NAMALWA (cell line): ENCODE data around the gene SLC22A1.
"Not testable (repeated sequence)": the region's sequence is repeated elsewhere in the genome, so short reads cannot be mapped to it uniquely, and the experiment has no call there.

Experiments used
- DNase-seq: peaks from one replicate; pipeline ENCODE4 v3.0.0-alpha.2; 2015; ENCODE audit warnings: low spot score

The SLC22A1 gene

DNA sequence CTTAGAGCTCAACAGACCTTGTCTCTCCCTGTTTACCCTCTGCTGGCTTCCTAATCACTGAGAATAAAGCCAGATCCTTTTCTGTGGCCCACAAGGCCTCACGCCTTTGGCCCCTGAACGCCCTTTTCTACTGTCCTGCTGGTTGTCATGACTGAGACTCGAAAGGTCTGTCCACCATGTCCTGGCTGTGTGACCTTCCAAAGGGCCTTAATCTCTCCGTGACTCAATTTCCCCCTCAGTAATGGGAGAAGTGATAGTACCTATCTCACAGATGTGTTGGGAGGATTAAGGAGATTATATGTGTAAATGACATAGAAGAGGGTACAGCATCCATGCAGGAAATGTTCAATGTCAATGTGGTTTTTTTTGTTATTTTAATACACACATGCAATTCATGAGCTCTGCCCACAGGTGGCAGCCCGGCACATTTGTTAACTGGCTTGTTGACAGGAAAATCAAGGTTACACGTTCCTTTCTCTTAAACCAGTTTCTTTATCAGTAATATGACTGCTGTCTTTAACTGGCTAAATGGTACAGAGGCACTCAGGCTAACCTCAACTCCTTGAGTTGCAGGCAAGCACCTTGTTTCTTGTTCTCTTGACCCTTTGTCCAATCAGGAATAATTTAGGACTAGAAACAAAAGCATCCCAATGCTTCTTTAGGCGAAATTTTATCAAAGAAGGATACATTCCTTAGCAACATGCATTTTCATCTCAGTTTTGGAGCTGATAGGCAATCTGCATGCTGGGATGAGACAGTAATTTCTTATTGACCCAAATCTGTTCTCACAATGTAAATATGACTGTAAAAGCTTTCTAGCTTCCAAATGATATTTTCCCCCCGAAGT, 16.6 kb downstream of the SLC22A1 start:
- peak; percentile 69 for DNase-seq

DNA sequence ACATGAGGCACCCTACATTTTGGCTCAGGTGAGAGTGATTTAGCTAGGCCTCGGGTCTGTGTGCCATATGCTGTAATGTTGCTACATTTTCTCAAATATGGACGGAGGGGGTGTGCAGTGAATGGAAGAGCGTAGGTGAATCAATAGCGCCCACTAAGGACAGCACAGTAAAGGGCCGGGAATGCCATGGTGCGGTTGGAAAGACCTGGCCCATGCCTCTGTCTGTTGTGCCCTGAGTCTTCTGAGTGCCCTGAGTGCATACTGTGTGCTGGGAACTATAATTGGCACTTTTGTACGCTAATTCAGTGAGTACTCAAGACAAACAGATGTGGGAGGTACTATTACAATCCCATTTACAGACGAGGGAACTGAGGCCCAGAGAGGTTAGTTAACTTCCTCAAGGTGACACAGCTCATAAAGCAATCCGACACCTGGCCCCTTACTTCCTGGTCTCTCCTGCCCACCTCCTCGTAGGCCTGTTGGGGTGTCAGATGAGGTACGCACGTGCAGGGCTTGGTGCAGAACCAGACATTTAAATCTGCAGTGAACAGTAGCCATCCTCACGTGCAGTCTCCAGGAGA, 17.3 kb downstream of the SLC22A1 start:
- no peak for DNase-seq

DNA sequence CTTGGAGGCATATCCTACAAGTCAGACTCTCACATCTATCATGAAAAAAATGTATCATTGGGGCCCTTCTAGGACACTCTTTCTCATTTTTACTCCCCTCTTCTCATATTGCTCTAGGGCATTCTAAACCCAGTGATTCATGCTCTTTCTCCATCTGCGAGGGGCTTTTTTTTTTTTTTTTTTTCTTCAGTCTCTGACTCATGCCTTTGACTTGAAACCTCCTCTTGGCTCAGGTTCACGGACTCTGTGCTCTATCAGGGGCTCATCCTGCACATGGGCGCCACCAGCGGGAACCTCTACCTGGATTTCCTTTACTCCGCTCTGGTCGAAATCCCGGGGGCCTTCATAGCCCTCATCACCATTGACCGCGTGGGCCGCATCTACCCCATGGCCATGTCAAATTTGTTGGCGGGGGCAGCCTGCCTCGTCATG, 17.8 kb downstream of the SLC22A1 start:
- DNase-seq = no peak

DNA sequence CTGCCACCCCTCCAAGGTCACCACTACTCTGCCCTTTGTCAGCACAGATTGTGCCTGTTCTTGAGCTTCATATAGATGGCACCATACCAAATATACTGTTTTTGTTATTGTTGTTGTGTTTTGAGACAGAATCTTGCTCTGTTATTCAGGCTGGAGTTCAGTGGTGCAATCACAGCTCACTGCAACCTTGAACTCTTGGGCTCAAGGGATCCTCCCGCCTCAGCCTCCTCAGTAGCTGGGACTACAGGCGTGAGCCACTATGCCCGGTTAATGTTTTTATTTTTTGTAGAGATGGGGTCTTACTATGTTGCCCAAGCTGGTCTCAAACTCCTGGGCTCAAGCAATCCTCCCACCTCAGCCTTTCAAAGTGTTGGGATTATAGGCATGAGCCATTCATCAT, 18.9 kb downstream of the SLC22A1 start:
- DNase-seq = not testable (repeated sequence)

DNA sequence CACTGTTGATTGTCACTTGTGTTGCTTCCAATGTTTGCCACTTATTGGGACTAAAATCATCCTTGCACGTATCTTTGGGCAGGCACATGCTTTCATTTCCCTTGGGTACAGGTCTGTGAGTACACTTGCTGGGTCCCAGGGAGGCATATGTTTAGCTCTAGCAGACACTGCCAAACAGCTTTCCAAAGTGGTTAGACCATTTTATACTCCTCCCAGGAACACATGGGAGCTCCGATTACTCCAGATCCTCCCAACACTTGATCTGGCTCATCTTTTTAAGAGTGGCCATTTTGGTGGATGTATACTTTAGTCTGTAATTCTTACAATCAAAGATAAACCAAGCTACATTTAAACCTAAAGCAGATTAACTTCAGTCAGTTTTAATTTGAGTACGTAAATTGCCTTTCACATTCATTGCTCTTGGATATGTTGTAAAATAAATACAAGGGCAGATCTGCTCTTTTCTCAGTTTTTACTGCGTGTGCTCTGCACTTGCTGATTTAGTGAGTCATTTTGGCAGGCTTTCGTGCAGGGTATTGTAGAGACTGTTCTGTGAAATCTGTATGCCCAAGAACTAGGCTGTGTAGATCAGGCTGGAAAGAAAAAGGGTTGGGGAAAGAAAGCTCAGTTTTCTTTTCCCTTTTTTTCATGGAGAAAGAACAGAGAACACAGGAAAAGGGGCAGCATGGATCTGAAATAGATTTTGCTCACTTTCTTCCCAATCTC, 19.5 kb downstream of the SLC22A1 start:
- DNase-seq = no peak

DNA sequence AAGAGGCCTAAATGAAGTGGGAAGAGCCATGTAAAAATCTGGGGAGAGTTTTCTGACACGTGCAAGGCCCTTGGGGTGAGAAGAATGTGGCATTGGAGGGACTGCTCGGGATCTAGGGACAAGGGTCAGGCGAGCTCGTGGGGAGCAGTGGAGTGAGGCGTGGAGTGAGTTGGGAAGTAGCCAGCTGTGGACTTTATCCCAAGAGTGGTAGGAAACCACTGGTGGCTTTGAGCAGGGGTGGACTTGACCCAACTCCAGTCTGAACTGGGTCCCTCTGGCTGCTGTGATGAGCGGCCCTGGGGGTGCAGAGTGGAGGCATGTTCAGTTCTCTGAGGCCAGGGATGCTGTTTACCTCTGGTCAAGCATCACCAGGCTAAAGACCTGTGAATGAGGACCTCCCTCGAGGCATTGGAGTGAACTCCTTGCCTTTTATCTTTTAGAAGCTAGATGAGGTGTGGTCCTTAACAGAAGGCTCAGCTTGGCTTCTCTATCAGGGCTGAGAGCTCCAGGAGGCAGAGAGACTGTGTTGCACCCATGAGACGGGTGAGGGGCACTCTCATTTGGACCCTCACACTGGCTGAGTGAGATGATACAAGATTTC, 20.6 kb downstream of the SLC22A1 start:
- DNase-seq = no peak

DNA sequence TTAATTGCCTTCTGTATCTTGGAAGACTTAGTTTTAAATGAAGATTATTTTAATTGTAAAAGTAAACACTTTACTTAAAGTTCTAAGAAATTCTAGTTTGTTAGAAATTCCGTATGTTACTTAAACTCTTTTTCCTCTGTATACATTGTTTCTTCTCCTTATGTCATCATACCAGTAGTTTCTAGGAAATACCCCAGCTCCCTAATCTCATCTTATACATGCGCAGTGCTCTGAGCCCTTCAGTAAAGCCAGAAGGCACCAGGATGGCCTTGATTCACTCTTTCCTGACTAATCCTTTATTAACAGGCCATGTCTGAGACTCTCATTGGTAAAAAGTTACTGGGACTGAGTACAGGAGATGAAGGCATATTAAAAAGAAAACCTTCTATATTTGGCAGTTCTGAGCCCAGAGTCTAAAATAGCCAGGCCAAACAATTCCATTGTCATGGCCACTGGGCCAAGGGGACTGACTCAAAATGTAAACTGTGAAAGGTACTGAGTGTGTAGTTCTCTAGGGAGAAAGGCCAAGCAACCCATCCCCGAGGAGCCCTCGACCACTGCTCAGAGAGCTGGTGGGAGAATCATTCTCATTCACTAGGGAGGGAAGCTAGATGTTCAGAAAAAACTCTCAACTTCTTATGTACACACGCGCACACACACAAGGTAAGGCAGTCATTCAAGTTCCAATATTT, 25.0 kb downstream of the SLC22A1 start:
- DNase-seq = no peak

DNA sequence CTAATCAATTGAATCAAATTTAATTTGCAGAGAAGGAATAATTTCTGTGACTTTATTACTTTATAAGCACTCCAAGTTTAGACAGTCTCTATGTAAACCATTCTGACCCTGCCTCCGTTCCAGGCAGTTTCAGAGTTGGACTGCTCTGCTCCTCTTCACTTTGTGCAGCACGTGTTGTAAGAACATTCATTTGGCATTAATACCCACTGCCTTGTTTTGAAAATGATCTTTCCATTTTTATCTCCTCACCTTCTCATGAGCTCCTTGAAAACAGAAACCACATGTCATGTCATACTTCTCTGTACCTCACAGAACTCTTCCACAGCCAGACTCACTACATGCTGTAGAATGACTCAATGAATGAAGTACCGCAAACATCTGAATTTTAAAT, 25.5 kb downstream of the SLC22A1 start:
- no peak for DNase-seq

DNA sequence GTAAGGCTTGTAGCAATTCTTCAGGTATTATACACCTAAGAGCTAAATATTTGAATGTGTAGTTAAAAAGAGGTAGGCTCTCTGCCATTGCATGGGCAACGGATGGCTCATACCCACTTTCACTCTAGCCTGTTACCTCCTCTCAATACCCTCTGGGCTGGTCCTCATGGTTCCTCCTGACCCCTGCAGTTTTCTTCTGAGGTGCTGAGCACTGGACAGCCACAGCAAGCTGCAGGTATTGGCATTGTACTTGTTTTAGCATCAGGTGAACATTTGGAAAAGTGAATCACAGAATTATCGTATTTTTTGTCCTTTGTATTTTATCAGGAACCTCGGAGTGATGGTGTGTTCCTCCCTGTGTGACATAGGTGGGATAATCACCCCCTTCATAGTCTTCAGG, 32.9 kb downstream of the SLC22A1 start:
- DNase-seq = no peak

DNA sequence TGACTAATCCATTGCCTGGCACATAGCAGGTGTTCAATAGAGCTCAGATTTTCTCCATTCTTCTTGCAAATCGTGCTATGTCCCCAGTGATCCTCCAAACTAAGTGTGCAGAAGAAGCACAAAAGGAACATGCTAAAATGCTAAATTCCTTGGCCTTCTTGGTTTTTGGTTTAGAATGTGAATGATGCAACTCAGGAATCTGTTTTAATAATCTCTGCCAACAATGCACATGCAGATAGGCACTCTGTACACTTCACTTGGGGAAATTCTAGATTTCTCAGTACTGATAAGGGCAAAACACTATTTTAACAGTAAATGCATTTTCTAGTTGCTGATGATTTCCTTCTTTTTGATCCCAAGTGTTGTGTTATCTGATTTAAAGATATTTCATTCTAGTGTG, 35.2 kb downstream of the SLC22A1 start:
- DNase-seq = no peak

DNA sequence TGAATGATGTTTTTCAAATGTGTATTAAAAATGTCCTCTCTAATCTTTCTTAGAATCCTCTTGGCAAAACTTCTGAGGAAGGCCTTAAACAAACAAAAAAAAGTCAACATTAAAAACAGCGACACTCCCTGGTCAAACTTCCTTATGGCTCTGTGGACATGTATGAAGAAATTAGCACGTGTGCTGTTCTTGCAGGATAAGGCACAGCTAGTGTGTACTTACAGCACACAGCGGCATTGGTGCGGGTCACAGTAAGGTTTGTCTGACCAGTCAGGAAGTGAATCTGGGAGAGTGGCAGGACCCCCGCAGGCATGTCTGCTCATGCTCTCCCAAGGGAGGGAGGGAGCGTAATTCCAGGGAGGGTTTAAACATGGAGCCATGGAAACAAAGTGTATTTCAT, 38.8 kb downstream of the SLC22A1 start:
- no peak for DNase-seq

DNA sequence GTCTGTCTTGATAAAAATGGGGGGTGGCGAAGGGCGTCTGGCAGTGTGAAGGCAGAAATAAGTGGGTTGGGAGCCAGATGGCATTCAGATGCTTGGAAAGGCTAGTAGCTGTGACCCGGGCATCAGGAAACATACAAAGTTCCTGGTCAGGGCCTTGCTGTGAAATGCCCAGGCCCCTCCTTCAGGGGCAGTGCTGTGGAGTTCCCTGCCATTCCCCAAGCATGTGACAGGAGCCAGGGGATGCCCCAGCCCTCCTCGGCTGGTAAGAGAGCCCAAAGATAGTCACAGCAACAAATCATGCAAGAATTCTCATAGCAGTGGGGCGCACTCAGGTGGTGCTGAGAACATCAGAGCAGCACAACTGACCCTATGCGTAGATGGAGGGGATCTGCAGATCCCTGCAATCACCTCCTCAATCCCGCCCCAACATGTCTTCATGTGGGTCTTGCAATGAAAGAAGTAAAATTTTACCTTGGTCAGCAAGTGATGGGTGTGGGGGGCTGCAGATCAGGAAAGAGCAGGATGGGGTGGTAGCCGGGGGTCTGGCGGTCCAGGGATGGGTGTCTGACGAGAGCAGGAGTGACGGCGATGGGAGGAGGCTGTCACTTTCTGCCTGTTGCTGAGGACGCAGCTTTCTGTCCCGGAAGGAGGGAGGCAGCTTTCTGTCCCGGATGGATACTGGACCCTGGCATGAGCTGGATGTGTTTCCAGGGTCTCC, 39.5 kb downstream of the SLC22A1 start:
- DNase-seq = no peak

DNA sequence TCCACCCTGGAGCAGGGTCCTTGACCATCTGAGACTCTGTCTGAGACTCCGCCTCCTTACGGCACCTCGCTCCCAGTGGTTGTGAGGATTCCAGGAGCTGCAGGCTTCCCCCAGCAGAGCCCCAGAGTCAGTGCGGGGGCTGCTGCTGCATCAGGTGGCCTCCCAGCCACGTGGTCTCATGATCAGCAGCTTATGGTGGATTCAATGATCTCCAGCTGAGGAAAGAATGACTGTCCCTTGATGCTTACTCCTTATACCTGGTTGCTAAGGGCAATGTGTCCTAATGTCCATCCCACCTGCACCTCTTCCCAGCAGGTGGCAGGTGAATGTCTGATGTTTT, 40.0 kb downstream of the SLC22A1 start:
- no peak for DNase-seq

DNA sequence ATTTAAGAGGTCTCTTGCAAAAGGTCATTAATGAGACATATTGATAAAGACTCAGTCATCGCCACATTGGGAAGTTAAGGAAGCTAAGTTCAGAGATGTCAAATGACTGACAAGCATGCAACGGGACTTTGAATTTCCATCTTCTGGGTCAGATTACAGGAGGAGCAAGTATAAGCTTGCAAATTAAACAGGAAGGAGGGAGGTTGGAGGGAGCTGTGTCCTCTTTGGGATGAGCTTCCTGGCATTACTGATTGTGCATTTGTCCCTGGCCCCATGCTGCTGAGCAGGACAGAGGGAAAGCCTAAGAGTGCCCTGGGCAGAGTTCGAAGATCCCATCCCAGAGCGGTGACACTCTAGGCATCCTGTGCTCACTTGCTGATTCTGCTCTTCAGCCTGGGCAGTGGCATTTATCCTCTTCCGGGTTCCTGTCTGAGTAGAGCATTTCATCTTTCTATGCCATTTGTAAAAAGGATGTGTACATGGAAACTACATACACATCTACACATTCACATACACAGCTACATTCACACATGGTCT, 40.5 kb downstream of the SLC22A1 start:
- no peak for DNase-seq

DNA sequence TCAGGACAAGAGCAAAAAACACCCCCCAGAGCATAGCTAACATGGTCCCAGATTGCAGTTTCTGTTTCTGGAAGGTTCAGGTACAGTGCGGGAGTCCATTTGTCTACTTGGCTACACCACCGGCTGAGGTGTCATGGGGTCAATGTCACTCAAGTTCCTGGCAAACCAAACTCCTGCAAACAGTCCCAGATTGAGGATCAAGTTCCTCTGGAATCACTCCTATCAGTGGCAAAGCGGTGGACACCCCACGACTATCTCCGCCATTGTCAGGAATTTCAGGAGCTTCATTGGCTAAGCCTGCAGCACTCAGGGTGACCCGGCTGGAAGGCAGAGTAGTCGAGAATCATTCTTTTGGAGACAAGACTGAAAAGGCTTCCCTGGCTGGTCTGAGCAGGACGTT, 41.8 kb downstream of the SLC22A1 start:
- no peak for DNase-seq

DNA sequence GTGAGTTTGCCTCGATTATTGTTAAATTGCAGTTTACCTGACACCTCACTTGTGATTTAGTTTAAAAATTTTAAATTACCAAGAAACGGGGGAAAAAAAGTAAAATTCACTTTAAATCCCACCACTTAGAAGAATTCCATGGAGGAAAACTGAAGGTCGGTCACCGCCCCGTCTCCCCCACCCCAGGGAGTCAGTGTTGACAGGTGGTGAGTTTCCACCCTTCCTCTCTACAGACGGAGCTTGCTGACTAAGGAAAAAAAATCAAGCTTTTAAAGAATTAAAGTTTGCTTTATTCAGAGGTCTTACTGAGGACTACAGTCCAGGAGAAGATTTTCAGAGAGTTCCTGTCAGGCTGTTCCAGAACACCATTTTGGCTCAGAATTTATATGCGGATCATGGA, 42.3 kb downstream of the SLC22A1 start:
- DNase-seq = no peak

DNA sequence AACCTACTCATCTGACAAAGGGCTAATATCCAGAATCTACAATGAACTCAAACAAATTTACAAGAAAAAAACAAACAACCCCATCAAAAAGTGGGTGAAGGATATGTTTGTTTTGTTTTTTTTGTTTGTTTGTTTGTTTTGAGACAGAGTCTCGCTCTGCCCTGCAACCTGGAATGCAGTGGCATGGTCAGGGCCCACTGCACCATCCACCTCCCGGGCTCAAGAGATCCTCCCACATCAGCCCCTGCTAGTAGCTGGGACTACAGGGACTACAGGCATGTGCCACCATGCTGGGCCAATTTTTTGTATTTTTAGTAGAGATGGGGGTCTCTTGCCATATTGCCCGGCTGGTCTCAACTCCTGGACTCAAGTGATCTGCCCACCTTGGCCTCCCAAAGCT, 44.3 kb downstream of the SLC22A1 start:
- not testable (repeated sequence) for DNase-seq

DNA sequence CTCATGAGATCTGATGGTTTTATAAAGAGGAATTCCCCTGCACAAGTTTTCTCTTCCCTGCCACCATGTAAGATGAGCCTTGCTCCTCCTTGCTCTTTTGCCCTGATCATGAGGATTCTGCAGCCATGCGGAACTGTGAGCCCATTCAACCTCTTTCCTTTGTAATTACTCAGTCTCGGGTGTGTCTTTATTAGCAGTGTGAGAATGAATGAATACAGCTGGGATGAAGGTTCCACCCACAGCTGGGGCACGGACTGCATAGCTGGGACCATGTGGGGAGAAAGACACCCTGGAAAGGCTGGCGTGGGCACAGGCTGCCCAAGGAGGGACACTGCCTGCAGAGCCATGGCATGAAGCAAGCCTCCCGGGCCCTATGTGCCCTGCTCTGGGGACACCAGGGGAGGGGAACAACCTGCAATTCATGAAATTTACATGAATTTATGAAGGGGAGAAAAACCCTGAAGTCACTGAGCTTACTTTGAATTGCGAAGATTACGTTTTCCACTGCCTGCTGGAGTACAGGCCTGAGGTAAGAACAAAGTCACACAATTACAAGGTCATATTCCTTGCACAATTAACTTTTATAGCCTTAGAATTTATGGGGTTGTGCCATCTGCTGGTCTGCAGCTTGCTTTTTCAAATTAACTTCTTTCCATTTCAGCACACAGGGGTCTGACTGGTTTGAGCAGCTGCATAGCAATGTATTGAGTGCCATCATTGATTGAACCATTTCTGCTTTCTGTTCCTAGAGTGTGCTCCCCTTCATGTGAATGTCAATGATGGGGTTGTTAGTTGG, 46.2 kb downstream of the SLC22A1 start:
- DNase-seq = no peak

DNA sequence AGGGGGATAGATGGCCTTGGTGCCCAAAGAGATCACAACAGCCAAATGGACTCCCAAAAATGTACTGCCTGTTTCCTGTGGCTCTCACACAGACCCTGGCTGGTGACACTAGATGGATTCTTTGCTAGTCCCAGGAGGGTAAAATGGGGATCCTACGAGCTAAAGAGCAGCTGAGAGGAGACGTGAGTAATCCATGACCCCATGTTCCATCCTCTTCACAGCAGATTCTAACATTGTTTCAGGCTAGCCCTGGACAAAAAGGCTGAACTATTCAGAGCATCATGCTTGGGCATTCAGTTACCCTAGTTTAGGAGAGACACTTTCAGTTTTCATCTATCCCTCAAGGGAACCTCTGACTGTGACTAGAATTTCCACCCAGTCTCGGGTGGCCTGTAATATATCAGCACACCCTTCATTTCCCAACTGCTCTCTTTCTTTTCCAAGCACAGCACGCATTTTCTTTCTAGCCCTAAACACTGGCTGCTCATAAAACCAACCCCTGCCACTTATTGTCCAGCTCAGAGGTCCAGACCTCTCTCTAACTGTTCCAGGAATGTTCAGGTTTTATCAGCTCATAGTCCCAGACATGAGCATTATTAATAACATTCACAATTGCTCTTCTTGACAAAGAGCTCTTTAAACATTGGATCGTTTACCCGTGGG, 48.5 kb downstream of the SLC22A1 start:
- DNase-seq = no peak

DNA sequence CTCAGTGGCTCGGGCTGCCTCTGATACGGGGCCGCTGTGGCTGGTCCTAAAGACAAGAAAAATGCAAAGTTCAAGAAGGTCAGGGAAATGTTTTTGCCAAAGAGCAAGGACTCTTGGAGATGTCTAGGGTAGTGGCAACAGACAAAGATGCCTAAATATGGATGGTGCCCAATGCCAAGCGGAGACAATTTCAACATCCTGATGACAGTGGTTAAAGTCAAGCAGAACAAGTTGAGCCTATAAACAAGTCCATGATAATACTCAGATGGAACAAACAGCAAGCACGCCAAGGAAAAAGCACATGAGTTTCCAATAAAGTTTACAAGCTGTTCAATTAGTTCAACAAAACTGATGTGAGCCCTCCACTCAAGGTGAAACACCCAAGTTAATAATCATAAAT, 51.1 kb downstream of the SLC22A1 start:
- no peak for DNase-seq
